H1 (cell line): ENCODE data around the gene TUBGCP4. TPM values are rescaled to one million over a fixed set of nuclear protein-coding genes. Genes with fewer than 3 reads are reported as not detected.

ENCODE experiments used
- polyA plus RNA-seq, 7 experiments: library from polyadenylated mRNA; depleted of rRNA in 3 of 7; stranded (reverse) in 5 of 7; unstranded in 2 of 7; fragments of >200 nt in 5 of 7; fragments of 200-250 nt in 2 of 7; gene quantifications; 1 replicate in 5 of 7; 2 replicates in 1 of 7; 4 replicates in 1 of 7; pipeline versions ENCODE4 v1.2.1 to v1.2.3, GENCODE V29; 2011 to 2013; ENCODE audit warnings: missing spikeins in 2 of 7, mixed read lengths in 2 of 7
- total RNA-seq: library from RNA; stranded (reverse); fragmentation: NEBNext Ultra II Directional; extraction: Animal tissue kit (Norgen Biotek cat#: 25700); gene quantifications from 2 replicates; pipeline ENCODE4 v1.2.1, GENCODE V29; 2021
- TF ChIP-seq, protein P1 (sequence below), 3 experiments: IDR thresholded peaks; 1 replicate in 2 of 3; 2 replicates in 1 of 3; pipeline versions ENCODE4 v1.5.1 to v1.6.1; 2011; ENCODE audit warnings: low read length in 3 of 3, mild to moderate bottlenecking in 3 of 3, inconsistent platforms in 2 of 3, low read depth in 1 of 3, moderate library complexity in 1 of 3; ENCODE audit not compliant: insufficient read depth in 1 of 3; ENCODE audit errors: control extremely low read depth in 1 of 3

The TUBGCP4 gene
- total and polyA plus RNA-seq, 2 of the 8 experiments (the other 6 are each of a cell fraction or from before 2014, with no cell fraction given) = 7.3 to 23.4 TPM

DNA sequence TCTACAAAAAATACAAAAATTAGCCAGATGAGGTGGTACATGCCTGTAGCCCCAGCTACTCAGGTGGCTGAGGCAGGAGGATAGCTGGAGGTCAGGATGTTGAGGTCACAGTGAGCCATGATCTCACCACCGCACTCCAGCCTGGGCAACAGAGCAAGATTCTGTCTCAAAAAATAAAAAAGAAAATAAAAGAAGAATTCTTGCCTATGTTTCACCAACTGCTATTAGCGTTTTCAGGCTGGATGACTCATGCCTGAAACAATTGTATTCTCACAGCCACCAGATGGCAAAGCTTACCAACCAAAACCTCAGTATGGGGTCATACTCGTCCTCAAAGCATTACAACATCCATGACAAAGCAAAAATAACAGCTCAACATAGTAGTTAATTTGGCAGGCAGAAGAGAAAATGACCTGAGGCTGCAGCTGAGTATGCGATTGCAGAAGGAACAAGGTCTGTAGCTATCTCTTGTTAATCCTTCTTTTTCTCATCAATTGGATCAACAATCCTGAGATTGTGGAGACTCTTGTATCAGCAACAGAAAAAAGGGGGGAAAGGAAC, 69.9 kb downstream of the TUBGCP4 start (continued):
- TF ChIP-seq, protein P1, sequence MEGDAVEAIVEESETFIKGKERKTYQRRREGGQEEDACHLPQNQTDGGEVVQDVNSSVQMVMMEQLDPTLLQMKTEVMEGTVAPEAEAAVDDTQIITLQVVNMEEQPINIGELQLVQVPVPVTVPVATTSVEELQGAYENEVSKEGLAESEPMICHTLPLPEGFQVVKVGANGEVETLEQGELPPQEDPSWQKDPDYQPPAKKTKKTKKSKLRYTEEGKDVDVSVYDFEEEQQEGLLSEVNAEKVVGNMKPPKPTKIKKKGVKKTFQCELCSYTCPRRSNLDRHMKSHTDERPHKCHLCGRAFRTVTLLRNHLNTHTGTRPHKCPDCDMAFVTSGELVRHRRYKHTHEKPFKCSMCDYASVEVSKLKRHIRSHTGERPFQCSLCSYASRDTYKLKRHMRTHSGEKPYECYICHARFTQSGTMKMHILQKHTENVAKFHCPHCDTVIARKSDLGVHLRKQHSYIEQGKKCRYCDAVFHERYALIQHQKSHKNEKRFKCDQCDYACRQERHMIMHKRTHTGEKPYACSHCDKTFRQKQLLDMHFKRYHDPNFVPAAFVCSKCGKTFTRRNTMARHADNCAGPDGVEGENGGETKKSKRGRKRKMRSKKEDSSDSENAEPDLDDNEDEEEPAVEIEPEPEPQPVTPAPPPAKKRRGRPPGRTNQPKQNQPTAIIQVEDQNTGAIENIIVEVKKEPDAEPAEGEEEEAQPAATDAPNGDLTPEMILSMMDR (IDR thresholded peaks at IDR 0.05; ENCODE audit: control extremely low read depth in 1 of 3, insufficient read depth in 1 of 3, low read depth in 1 of 3, low read length in 3 of 3) = no peak
